Ishikawa (cell line): Measurements from ENCODE around the gene ADGRG6.

ENCODE experiments used
- CEBPB ChIP-seq: IDR thresholded peaks from 2 replicates; pipeline ENCODE4 v1.6.1; 2012
- CREB1 ChIP-seq: IDR thresholded peaks from 2 replicates; pipeline ENCODE4 v1.6.1; 2012; ENCODE audit warnings: low read depth
- EGR1 ChIP-seq: IDR thresholded peaks from 2 replicates; pipeline ENCODE4 v1.6.1; 2012
- EP300 ChIP-seq: IDR thresholded peaks from 2 replicates; pipeline ENCODE4 v1.6.1; 2012; ENCODE audit warnings: borderline replicate concordance
- FOXM1 ChIP-seq: IDR thresholded peaks from 2 replicates; pipeline ENCODE4 v1.6.1; 2012; ENCODE audit warnings: low read depth, borderline replicate concordance
- NFIC ChIP-seq: IDR thresholded peaks from 2 replicates; pipeline ENCODE4 v1.6.1; 2012
- RAD21 ChIP-seq: IDR thresholded peaks from 2 replicates; pipeline ENCODE4 v1.6.1; 2012; ENCODE audit warnings: low read depth
- TAF1 ChIP-seq: IDR thresholded peaks from 2 replicates; pipeline ENCODE4 v1.6.1; 2012; ENCODE audit warnings: low read depth, mild to moderate bottlenecking
- TCF12 ChIP-seq: IDR thresholded peaks from 2 replicates; pipeline ENCODE4 v1.6.1; 2012; ENCODE audit warnings: low read depth
- TEAD4 ChIP-seq: IDR thresholded peaks from 2 replicates; pipeline ENCODE4 v1.6.1; 2012
- YY1 ChIP-seq: IDR thresholded peaks from 2 replicates; pipeline ENCODE4 v1.6.1; 2012; ENCODE audit warnings: low read depth
- ZBTB7A ChIP-seq: IDR thresholded peaks from 2 replicates; pipeline ENCODE4 v1.6.1; 2012; ENCODE audit warnings: low read depth
- TF ChIP-seq, protein P1 (sequence below): IDR thresholded peaks from 2 replicates; pipeline ENCODE4 v1.6.1; 2012
- TF ChIP-seq, protein P2 (sequence below): IDR thresholded peaks from 2 replicates; pipeline ENCODE4 v1.6.1; 2012
- TF ChIP-seq, protein P3 (sequence below): IDR thresholded peaks from 2 replicates; pipeline ENCODE4 v1.6.1; 2012; ENCODE audit warnings: low read depth, mild to moderate bottlenecking

The ADGRG6 gene

DNA sequence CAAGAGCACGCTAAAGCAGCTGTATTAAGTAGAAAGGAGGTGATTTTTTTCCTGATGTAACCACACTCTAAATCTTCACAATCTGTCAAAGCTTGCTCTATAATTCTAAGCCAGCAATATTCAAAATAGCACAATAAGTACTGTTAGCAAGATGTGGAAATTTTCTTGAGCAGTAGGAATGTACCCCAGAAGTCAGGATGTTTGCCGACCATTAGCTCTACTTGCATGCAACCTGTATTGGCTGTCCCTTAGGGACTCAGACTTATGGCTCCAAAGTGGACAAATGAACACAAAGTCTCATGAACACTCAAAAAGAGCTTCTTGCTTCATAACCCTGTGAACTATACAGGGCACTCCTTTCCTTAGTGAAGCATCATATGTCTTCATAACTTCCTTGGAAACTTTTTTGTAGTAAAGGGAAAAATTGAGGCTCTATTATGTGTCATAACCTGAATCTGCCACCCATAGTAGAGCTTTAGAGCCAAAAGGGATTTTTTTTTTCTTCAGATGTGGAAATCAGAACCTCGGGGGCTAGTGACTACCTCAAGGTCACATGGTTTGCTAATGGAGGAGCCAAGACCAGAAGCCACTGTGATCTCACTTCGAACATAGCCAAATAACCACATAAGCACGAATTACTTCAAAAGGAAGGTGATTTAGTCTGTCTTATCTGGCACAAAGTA lies 54.5 kb downstream of the ADGRG6 start:
- TF ChIP-seq TCF12 = no peak
- TF ChIP-seq, protein P1, sequence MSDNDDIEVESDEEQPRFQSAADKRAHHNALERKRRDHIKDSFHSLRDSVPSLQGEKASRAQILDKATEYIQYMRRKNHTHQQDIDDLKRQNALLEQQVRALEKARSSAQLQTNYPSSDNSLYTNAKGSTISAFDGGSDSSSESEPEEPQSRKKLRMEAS = no peak
- no peak for TF ChIP-seq YY1
- TF ChIP-seq, protein P2, sequence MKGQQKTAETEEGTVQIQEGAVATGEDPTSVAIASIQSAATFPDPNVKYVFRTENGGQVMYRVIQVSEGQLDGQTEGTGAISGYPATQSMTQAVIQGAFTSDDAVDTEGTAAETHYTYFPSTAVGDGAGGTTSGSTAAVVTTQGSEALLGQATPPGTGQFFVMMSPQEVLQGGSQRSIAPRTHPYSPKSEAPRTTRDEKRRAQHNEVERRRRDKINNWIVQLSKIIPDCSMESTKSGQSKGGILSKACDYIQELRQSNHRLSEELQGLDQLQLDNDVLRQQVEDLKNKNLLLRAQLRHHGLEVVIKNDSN = no peak

DNA sequence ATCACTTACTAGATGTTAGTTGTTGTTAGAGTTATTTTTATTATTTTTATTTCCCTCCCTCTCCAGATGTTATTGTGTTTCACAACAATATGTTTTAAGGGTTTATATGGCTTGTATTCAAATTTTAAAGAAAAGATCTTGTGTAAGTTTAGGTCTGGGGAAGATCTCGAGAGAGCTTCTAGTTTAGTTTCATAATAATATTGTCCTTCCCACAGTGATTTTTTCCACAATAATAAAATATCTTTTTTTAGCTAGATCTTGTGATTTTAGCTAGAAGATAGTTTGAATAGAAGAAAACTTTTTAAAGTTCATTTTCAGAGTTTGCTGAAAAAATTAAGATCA lies 55.0 kb downstream of the ADGRG6 start:
- no peak for TF ChIP-seq NFIC

GRCh38 chr6:142357879-142358278 lies 56.1 kb downstream of the ADGRG6 start:
- TF ChIP-seq CREB1 (no peak), RAD21 (no peak), EP300 (no peak), CEBPB (no peak), NFIC (no peak), TEAD4 (no peak), TCF12 (no peak), FOXM1 (no peak), ZBTB7A (no peak), YY1 (no peak), TAF1 (no peak), EGR1 (no peak)
- TF ChIP-seq, protein P2 = no peak
- TF ChIP-seq, protein P3, sequence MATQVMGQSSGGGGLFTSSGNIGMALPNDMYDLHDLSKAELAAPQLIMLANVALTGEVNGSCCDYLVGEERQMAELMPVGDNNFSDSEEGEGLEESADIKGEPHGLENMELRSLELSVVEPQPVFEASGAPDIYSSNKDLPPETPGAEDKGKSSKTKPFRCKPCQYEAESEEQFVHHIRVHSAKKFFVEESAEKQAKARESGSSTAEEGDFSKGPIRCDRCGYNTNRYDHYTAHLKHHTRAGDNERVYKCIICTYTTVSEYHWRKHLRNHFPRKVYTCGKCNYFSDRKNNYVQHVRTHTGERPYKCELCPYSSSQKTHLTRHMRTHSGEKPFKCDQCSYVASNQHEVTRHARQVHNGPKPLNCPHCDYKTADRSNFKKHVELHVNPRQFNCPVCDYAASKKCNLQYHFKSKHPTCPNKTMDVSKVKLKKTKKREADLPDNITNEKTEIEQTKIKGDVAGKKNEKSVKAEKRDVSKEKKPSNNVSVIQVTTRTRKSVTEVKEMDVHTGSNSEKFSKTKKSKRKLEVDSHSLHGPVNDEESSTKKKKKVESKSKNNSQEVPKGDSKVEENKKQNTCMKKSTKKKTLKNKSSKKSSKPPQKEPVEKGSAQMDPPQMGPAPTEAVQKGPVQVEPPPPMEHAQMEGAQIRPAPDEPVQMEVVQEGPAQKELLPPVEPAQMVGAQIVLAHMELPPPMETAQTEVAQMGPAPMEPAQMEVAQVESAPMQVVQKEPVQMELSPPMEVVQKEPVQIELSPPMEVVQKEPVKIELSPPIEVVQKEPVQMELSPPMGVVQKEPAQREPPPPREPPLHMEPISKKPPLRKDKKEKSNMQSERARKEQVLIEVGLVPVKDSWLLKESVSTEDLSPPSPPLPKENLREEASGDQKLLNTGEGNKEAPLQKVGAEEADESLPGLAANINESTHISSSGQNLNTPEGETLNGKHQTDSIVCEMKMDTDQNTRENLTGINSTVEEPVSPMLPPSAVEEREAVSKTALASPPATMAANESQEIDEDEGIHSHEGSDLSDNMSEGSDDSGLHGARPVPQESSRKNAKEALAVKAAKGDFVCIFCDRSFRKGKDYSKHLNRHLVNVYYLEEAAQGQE = no peak
- TF ChIP-seq, protein P1 = no peak

GRCh38 chr6:142359271-142359960 lies 57.6 kb downstream of the ADGRG6 start:
- TF ChIP-seq CREB1 = no peak
- TF ChIP-seq, protein P2 = no peak

- TF ChIP-seq EP300 = no peak
Measured at GRCh38 chr6:142361345-142361744, 59.5 kb downstream of the ADGRG6 start.

DNA sequence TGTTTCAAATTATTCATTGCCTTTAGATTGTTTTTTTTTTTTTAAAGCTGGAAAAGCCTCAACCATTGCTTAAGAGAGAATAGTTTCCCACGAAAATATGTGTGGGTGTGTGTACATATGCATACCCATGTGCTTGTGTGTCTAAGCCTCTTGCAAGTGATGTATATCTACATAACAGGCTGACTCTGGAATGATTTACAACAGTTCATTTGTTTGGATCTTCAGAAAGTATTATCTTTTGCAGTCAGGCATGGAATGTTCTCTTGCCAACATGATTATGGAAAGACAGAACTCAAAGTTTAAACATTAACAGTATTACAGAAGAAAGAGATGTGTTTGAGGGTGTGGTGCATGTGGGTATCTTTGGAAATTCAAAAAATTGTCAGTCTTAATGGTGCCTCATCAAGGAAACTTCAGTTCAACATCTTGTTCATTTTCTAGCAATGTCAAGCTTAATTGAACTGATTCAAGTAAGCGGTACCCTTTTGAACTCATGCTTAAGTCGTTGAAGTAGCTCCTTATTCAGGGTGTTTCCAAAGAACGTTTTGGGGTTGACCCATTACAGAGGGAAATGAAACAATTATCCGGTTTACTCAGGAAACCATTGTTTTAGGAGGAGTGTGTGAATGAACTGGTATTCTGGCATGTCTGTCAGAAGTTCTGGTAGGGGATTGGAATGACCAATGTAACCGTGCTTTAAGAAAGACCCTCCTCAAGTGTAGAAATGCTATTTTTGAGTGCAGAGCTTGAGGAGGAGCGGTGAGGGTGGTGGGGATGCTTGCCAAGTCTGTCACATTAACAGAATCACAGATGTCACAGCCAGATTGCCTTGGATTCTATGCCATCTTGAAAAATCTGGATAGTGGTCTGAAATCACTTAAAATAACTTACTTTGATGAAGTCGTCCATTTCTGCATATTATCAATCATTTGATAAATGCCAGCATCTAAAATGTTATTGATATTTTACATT lies 60.3 kb downstream of the ADGRG6 start:
- TF ChIP-seq, protein P2 = no peak
- TF ChIP-seq NFIC (no peak), TAF1 (no peak), CREB1 (no peak), TEAD4 (no peak), EGR1 (no peak), EP300 (no peak), CEBPB (no peak)

DNA sequence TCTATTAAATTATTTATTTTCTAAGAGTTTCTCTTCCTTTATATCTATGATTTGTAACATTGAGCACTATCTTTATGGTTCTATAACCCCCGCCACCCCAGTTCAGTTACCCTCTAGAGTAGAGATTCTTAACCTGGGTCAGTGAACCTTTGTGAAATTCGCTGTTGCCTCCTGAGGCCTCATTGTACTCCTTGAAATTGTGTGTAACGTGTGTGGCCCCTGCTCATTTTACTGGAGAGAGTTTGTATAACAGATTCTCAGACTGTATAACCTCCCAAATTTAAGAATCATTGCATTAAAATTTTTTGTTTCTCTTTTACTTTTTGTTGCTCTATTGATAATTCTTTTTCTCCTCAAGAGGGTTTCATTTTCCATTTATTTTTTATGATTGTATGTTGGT lies 65.3 kb downstream of the ADGRG6 start:
- TF ChIP-seq, protein P2 = no peak
- TF ChIP-seq, protein P3 = no peak
- TF ChIP-seq EP300 (no peak), ZBTB7A (no peak), RAD21 (no peak), NFIC (no peak), TAF1 (no peak), EGR1 (no peak), CREB1 (no peak), TCF12 (no peak), CEBPB (no peak), FOXM1 (no peak), TEAD4 (no peak), YY1 (no peak)
- TF ChIP-seq, protein P1 = no peak
